ENCODE data around the gene MRNIP. TPM values are rescaled to one million over a fixed set of nuclear protein-coding genes. Genes with fewer than 3 reads are reported as not detected.

The MRNIP gene
- total and polyA plus RNA-seq, 2 of the 4 experiments (the other 2 are of a cell fraction): 6.6 to 24.7 TPM

GRCh38 chr5:179901915-179902762, 43.5 kb upstream of the MRNIP start:
- no TSS peak for BruUV-seq (replicated peaks)
- CTCF ChIA-PET: interaction anchor here (0.6 kb wide), 1 partner anchor 21 kb away, joined by 4 read pairs; no protein-coding TSS in a partner anchor
- dilution Hi-C loops (cut with HindIII; ENCODE audit: low sequenced_read_pairs, unreplicated experiment) (no loop called here), intact Hi-C loops (cut with micrococcal nuclease) (no loop called here), in situ Hi-C loops (cut with MboI; ENCODE audit: low sequenced_read_pairs) (no loop called here)
- Histone ChIP-seq H3K9me1 (ENCODE audit: insufficient read depth, low read length) (peaks cover 8% of the 10 kb centered on the region; the same call in 1 of the 2 replicates), H2AK5ac (ENCODE audit: low read depth, low read length) (no peak overlapping the region), H2AK9ac (replicated peaks; ENCODE audit: low read depth, low read length, poor library complexity) (no peak overlapping the region), H3K9ac (ENCODE audit: low read depth, low read length) (no peak overlapping the region), H3K4me2 (ENCODE audit: low read depth, low read length) (no peak overlapping the region), H2AFZ (replicated peaks; ENCODE audit: low read length, poor library complexity) (no peak overlapping the region), H3K27ac (ENCODE audit: insufficient read depth, low read length) (no peak overlapping the region), H2BK5ac (ENCODE audit: low read depth, low read length, poor library complexity, severe bottlenecking) (no peak overlapping the region), H3K79me1 (ENCODE audit: low read depth in 1 of 2, low read length in 2 of 2) (peaks cover 44 to 76% of the 10 kb centered on the region in 2 experiments), H4K20me1 (ENCODE audit: insufficient read depth, low read length) (peaks cover 30% of the 10 kb centered on the region), H3K4ac (ENCODE audit: low read depth, low read length) (no peak overlapping the region), H4K91ac (ENCODE audit: insufficient read depth, low read depth, low read length) (no peak overlapping the region), H2BK15ac (ENCODE audit: low read depth, low read length) (no peak overlapping the region), H3K36me3 (ENCODE audit: control insufficient read depth, insufficient read depth, low read length) (peaks cover 58% of the 10 kb centered on the region), H3K23ac (ENCODE audit: low read depth, low read length) (no peak overlapping the region), H3K18ac (ENCODE audit: low read depth, low read length) (no peak overlapping the region), H3K27me3 (ENCODE audit: control insufficient read depth, insufficient read depth, low read length) (no peaks in the 10 kb centered on the region), H3K9me3 (ENCODE audit: control insufficient read depth, insufficient read depth, low read length) (no peaks in the 10 kb centered on the region), H3K56ac (ENCODE audit: extremely low read depth, insufficient read depth, low read length) (no peak overlapping the region), H4K5ac (ENCODE audit: low read depth, low read length) (no peak overlapping the region), H2BK20ac (ENCODE audit: low read depth, low read length) (no peak overlapping the region), H3K4me1 (ENCODE audit: control insufficient read depth, insufficient read depth, low read length) (peaks cover 7% of the 10 kb centered on the region; the same call in 1 of the 2 replicates), H3K14ac (replicated peaks; ENCODE audit: low read depth, low read length) (no peak overlapping the region), H3K4me3 (ENCODE audit: insufficient read depth, low read depth, low read length) (no peak overlapping the region), H2BK120ac (ENCODE audit: low read depth, low read length) (no peak overlapping the region), H4K8ac (ENCODE audit: low read depth in 2 of 2, low read length in 2 of 2) (no peak overlapping the region)
- no peak for DNase-seq
- POLR2A ChIA-PET (ENCODE audit: unreplicated experiment): no interaction called here
- no peak for ATAC-seq (ENCODE audit: low read depth)
- 90% methylated on average over 7 of the region's 15 CpGs; no CpG with 5 or more reads in 1 of the 2 experiments for WGBS, 2 experiments (ENCODE audit: extremely low coverage in 2 of 2, insufficient read length in 1 of 2)
- TF ChIP-seq MAZ (IDR thresholded peaks at IDR 0.05; ENCODE audit: borderline replicate concordance, low read depth, low read length) (no peak), CEBPB (IDR thresholded peaks at IDR 0.05; ENCODE audit: low read depth, low read length) (no peak), FOS (IDR thresholded peaks at IDR 0.05; ENCODE audit: low read depth, low read length) (no peak), BHLHE40 (IDR thresholded peaks at IDR 0.05; ENCODE audit: low read depth, low read length) (no peak), CTCF (conservative IDR thresholded peaks at IDR 0.05; ENCODE audit: low read depth, low read length) (no peak), RAD21 (IDR thresholded peaks at IDR 0.05; ENCODE audit: low read length) (no peak), POLR2A (IDR thresholded peaks at IDR 0.05; ENCODE audit: low read depth, low read length) (no peak), RFX5 (IDR thresholded peaks at IDR 0.05; ENCODE audit: low read depth, low read length) (no peak), USF2 (IDR thresholded peaks at IDR 0.05; ENCODE audit: low read depth, low read length) (no peak), SMC3 (IDR thresholded peaks at IDR 0.05; ENCODE audit: low read depth, low read length) (no peak), MAFK (IDR thresholded peaks at IDR 0.05; ENCODE audit: low read depth, low read length) (no peak), MXI1 (IDR thresholded peaks at IDR 0.05; ENCODE audit: borderline replicate concordance, low read depth, low read length) (no peak), NFE2L2 (IDR thresholded peaks at IDR 0.05; ENCODE audit: low read depth, low read length) (no peak), ELK1 (IDR thresholded peaks at IDR 0.05; ENCODE audit: borderline replicate concordance, low read depth, low read length) (no peak), RCOR1 (IDR thresholded peaks at IDR 0.05; ENCODE audit: insufficient replicate concordance, low read length) (no peak)

Measured in IMR-90 (cell line).